ENCODE measurements around the gene LCE3A. TPM values are rescaled to one million over a fixed set of nuclear protein-coding genes. Genes with fewer than 3 reads are reported as not detected.

Gene LCE3A
- total and polyA plus RNA-seq, 2 of the 8 experiments (the other 6 are each of a cell fraction or from before 2014, with no cell fraction given), result not detected

GRCh38 chr1:152613511-152613910, 9.4 kb downstream of the LCE3A start, which contains the start of gene LCE3B:
Gene LCE3B (plus strand): TSS chr1:152613811. CDS start chr1:152613811, 0 bp downstream.
- no peaks in the 10 kb centered on the region for H3K23me2 ChIP-seq (ENCODE audit: low read depth, low read length)
- no peaks in the 10 kb centered on the region for H3K4me1 ChIP-seq (replicated peaks in 1 of 4; ENCODE audit: control insufficient read depth in 3 of 4, insufficient read depth in 4 of 4, low read length in 3 of 4)
- ChIA-PET POLR2A (ENCODE audit: partially characterized antibody) (no interaction called here), CTCF (ENCODE audit: partially characterized antibody) (no interaction called here)
- no peak within 1 kb of the TSS for H4K5ac ChIP-seq (ENCODE audit: insufficient read length, low read depth, low read length)
- no peak within 1 kb of the TSS for H3K4ac ChIP-seq (replicated peaks; ENCODE audit: insufficient read length, low read depth, low read length)
- H4K91ac ChIP-seq (replicated peaks; ENCODE audit: insufficient read length, low read length), result no peak within 1 kb of the TSS
- H2AFZ ChIP-seq (ENCODE audit: low read length), result no peak within 1 kb of the TSS
- H3K79me2 ChIP-seq (ENCODE audit: control insufficient read depth in 1 of 2, insufficient read depth in 2 of 2, low read length in 2 of 2), result no peaks in the 10 kb centered on the region
- no CpG with 5 or more reads among the region's 1 CpG for WGBS, 2 experiments (ENCODE audit: extremely low coverage in 1 of 2, insufficient coverage in 1 of 2, insufficient read length in 1 of 2, insufficient replicate concordance in 2 of 2, low coverage in 1 of 2, low lambda C conversion rate in 2 of 2, missing lambda C conversion rate in 1 of 2)
- no peaks in the 10 kb centered on the region for H3K27me3 ChIP-seq (replicated peaks in 1 of 4; ENCODE audit: control insufficient read depth in 3 of 4, extremely low read depth in 1 of 4, insufficient read depth in 3 of 4, low read length in 3 of 4)
- H3K18ac ChIP-seq (ENCODE audit: extremely low read depth, low read length), result no peak within 1 kb of the TSS
- peaks cover 7 to 12% of the 10 kb centered on the region in 2 experiments; a peak in 2 of 4 replicates for H3K9me3 ChIP-seq (ENCODE audit: insufficient read depth in 2 of 2, low read depth in 1 of 2, low read length in 1 of 2)
- H3K56ac ChIP-seq (replicated peaks; ENCODE audit: insufficient read length, low read depth, low read length), result no peak within 1 kb of the TSS
- no peaks in the 10 kb centered on the region for H4K20me1 ChIP-seq (replicated peaks in 1 of 2; ENCODE audit: control insufficient read depth in 1 of 2, insufficient read depth in 2 of 2, low read length in 2 of 2)
- FAIRE-seq (no peak), DNase-seq (ENCODE audit: low read depth in 1 of 2, low spot score in 2 of 2) (no peak)
- H3K27ac ChIP-seq (ENCODE audit: low read depth, low read length), result no peak within 1 kb of the TSS
- H2AK5ac ChIP-seq (ENCODE audit: low read depth, low read length), result no peak within 1 kb of the TSS
- H3K23ac ChIP-seq (ENCODE audit: insufficient read length), result no peak within 1 kb of the TSS
- no peak within 1 kb of the TSS for H3K14ac ChIP-seq (ENCODE audit: insufficient read length)
- TF ChIP-seq BACH1 (IDR thresholded peaks at IDR 0.05; ENCODE audit: low read length) (no peak), BCL11A (IDR thresholded peaks at IDR 0.05; ENCODE audit: low read depth in 2 of 2, low read length in 2 of 2) (no peak), MAX (IDR thresholded peaks at IDR 0.05) (no peak), EZH2 (IDR thresholded peaks at IDR 0.05; ENCODE audit: low read depth, low read length, severe bottlenecking) (no peak), TAF1 (IDR thresholded peaks at IDR 0.05; ENCODE audit: low read depth, low read length) (no peak), SIN3A (conservative IDR thresholded peaks at IDR 0.05 in 1 of 2, IDR thresholded peaks at IDR 0.05 in 1 of 2; ENCODE audit: low read depth in 1 of 2, low read length in 2 of 2) (no peak), TCF12 (IDR thresholded peaks at IDR 0.05; ENCODE audit: low read depth, low read length) (no peak)
- no peaks in the 10 kb centered on the region for H3K36me3 ChIP-seq (ENCODE audit: control insufficient read depth in 2 of 4, insufficient read depth in 4 of 4, low read length in 3 of 4)
- H3K79me1 ChIP-seq (ENCODE audit: low read depth, low read length), result no peaks in the 10 kb centered on the region
- no peak within 1 kb of the TSS for H3K4me3 ChIP-seq (ENCODE audit: extremely low read depth in 1 of 4, insufficient read depth in 2 of 4, low read depth in 3 of 4, low read length in 4 of 4)
- no peak within 1 kb of the TSS for H2BK120ac ChIP-seq (replicated peaks; ENCODE audit: low read depth, low read length)
- H3K4me2 ChIP-seq (ENCODE audit: insufficient read depth in 1 of 2, low read depth in 2 of 2, low read length in 2 of 2), result no peak within 1 kb of the TSS
- no peak within 1 kb of the TSS for H2BK12ac ChIP-seq (ENCODE audit: low read depth, low read length)
- H2BK15ac ChIP-seq (ENCODE audit: low read length), result no peak within 1 kb of the TSS
- H3K9ac ChIP-seq (replicated peaks in 1 of 4; ENCODE audit: extremely low read depth in 1 of 4, low read depth in 3 of 4, low read length in 3 of 4), result no peak within 1 kb of the TSS
- H2BK5ac ChIP-seq (ENCODE audit: low read depth, low read length), result no peak within 1 kb of the TSS
- no peak within 1 kb of the TSS for H2BK20ac ChIP-seq (ENCODE audit: low read length)
- no peak within 1 kb of the TSS for H4K8ac ChIP-seq (ENCODE audit: extremely low read depth, insufficient read depth, low read length)

Data from H1 (cell line).